Measurements from ENCODE around the gene AAGAB.

AAGAB gene

DNA sequence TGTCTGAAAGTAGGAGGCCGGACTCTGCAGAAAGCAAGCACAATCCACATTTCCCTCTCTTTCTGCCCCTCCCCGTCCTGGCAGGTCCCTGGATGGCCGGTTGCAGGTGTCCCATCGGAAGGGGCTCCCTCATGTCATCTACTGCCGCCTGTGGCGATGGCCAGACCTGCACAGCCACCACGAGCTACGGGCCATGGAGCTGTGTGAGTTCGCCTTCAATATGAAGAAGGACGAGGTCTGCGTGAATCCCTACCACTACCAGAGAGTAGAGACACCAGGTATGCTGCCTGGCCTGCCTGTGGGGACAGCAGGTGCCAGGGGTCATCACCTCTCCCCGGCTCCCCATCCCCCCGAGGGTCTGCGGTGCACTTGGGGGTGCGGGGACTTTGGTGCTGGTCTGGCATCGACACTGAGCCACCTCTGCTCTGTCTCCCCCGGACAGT lies 89.6 kb downstream of the AAGAB start:
- DNase-seq (ENCODE audit: low read depth in 1 of 2, low spot score in 1 of 2) = no peak

DNA sequence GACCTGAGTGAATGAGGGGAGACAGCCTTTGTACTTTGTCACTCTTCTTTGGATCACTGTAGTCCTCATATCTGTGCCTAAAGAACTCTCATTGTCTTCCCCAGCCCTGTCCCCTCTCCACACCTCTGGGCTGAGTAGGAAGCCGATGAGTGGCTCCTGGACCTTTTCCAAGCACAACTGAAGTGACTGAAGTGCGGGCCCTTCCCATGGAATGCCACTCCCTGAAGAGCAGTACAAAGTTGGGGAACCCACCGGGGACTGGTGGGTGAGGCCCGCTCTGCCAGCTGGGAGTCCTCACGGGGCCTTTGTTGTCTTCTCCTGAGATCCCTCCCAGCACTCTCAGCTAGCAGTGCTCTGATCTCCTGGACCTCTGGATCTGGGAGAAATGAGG lies 90.1 kb downstream of the AAGAB start:
- H3K27me3 ChIP-seq (ENCODE audit: insufficient read depth, poor library complexity, severe bottlenecking) = no peaks in the 10 kb centered on the region
- TF ChIP-seq, protein P1, sequence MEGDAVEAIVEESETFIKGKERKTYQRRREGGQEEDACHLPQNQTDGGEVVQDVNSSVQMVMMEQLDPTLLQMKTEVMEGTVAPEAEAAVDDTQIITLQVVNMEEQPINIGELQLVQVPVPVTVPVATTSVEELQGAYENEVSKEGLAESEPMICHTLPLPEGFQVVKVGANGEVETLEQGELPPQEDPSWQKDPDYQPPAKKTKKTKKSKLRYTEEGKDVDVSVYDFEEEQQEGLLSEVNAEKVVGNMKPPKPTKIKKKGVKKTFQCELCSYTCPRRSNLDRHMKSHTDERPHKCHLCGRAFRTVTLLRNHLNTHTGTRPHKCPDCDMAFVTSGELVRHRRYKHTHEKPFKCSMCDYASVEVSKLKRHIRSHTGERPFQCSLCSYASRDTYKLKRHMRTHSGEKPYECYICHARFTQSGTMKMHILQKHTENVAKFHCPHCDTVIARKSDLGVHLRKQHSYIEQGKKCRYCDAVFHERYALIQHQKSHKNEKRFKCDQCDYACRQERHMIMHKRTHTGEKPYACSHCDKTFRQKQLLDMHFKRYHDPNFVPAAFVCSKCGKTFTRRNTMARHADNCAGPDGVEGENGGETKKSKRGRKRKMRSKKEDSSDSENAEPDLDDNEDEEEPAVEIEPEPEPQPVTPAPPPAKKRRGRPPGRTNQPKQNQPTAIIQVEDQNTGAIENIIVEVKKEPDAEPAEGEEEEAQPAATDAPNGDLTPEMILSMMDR (IDR thresholded peaks at IDR 0.05; ENCODE audit: insufficient read depth, low read length) = no peak
- TF ChIP-seq SPI1 (IDR thresholded peaks at IDR 0.05; ENCODE audit: borderline replicate concordance, low read depth) = no peak
- no peak for TF ChIP-seq GABPA (IDR thresholded peaks at IDR 0.05; ENCODE audit: low read depth)
- TF ChIP-seq POLR2AphosphoS5 (IDR thresholded peaks at IDR 0.05; ENCODE audit: low read depth) = no peak
- TF ChIP-seq, protein P2, sequence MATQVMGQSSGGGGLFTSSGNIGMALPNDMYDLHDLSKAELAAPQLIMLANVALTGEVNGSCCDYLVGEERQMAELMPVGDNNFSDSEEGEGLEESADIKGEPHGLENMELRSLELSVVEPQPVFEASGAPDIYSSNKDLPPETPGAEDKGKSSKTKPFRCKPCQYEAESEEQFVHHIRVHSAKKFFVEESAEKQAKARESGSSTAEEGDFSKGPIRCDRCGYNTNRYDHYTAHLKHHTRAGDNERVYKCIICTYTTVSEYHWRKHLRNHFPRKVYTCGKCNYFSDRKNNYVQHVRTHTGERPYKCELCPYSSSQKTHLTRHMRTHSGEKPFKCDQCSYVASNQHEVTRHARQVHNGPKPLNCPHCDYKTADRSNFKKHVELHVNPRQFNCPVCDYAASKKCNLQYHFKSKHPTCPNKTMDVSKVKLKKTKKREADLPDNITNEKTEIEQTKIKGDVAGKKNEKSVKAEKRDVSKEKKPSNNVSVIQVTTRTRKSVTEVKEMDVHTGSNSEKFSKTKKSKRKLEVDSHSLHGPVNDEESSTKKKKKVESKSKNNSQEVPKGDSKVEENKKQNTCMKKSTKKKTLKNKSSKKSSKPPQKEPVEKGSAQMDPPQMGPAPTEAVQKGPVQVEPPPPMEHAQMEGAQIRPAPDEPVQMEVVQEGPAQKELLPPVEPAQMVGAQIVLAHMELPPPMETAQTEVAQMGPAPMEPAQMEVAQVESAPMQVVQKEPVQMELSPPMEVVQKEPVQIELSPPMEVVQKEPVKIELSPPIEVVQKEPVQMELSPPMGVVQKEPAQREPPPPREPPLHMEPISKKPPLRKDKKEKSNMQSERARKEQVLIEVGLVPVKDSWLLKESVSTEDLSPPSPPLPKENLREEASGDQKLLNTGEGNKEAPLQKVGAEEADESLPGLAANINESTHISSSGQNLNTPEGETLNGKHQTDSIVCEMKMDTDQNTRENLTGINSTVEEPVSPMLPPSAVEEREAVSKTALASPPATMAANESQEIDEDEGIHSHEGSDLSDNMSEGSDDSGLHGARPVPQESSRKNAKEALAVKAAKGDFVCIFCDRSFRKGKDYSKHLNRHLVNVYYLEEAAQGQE (IDR thresholded peaks at IDR 0.05; ENCODE audit: insufficient replicate concordance, low read depth) = no peak
- DNase-seq (ENCODE audit: low read depth in 1 of 2, low spot score in 1 of 2) = no peak
- no peak overlapping the region for H3K4me3 ChIP-seq (replicated peaks; ENCODE audit: insufficient read depth, low read length)
- H3K27ac ChIP-seq (replicated peaks) = no peak overlapping the region

More for the DNA sequence above, 89.6 kb downstream of the AAGAB start:
- TF ChIP-seq SPI1 (IDR thresholded peaks at IDR 0.05; ENCODE audit: borderline replicate concordance, low read depth) (no peak), POLR2AphosphoS5 (IDR thresholded peaks at IDR 0.05; ENCODE audit: low read depth) (no peak), GABPA (IDR thresholded peaks at IDR 0.05; ENCODE audit: low read depth) (no peak)
- TF ChIP-seq, protein P2 (IDR thresholded peaks at IDR 0.05; ENCODE audit: insufficient replicate concordance, low read depth) = no peak
- TF ChIP-seq, protein P1 (IDR thresholded peaks at IDR 0.05; ENCODE audit: insufficient read depth, low read length) = no peak
- Histone ChIP-seq H3K27me3 (ENCODE audit: insufficient read depth, poor library complexity, severe bottlenecking) (no peaks in the 10 kb centered on the region), H3K27ac (replicated peaks) (no peak overlapping the region), H3K4me3 (replicated peaks; ENCODE audit: insufficient read depth, low read length) (no peak overlapping the region)

DNA sequence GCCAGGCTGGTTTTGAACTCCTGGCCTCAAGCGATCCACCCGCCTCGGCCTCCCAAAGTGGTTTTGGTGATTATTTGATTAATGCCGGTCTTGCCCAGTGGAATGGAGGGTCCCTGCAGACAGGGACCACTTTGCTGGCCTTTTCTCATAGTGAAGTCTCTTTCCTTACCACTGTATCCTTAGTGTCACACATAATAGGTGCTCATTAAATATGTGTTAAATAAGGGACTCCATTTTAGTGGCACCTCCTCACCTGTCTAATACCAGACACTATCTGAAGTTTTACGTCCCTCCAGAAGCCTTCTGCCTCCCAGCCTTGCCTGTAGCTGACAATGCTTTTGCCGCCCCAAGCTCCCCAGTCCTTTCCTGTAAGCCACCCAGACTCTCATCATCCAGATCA lies 91.3 kb downstream of the AAGAB start:
- TF ChIP-seq SPI1 (IDR thresholded peaks at IDR 0.05; ENCODE audit: borderline replicate concordance, low read depth) = no peak
- TF ChIP-seq, protein P2 (IDR thresholded peaks at IDR 0.05; ENCODE audit: insufficient replicate concordance, low read depth) = no peak
- TF ChIP-seq, protein P1 (IDR thresholded peaks at IDR 0.05; ENCODE audit: insufficient read depth, low read length) = no peak
- TF ChIP-seq POLR2AphosphoS5 (IDR thresholded peaks at IDR 0.05; ENCODE audit: low read depth) = no peak
- TF ChIP-seq GABPA (IDR thresholded peaks at IDR 0.05; ENCODE audit: low read depth) = no peak
- H3K27ac ChIP-seq (replicated peaks) = no peak overlapping the region
- no peaks in the 10 kb centered on the region for H3K27me3 ChIP-seq (ENCODE audit: insufficient read depth, poor library complexity, severe bottlenecking)
- no peak for DNase-seq (ENCODE audit: low read depth in 1 of 2, low spot score in 1 of 2)
- no peak overlapping the region for H3K4me3 ChIP-seq (replicated peaks; ENCODE audit: insufficient read depth, low read length)

Measured in HL-60 (cell line).